ENCODE measurements around the gene TMEM187.
A peak's percentile ranks its signal among the peaks of the same experiment; 100 is the strongest.

Gene TMEM187

DNA sequence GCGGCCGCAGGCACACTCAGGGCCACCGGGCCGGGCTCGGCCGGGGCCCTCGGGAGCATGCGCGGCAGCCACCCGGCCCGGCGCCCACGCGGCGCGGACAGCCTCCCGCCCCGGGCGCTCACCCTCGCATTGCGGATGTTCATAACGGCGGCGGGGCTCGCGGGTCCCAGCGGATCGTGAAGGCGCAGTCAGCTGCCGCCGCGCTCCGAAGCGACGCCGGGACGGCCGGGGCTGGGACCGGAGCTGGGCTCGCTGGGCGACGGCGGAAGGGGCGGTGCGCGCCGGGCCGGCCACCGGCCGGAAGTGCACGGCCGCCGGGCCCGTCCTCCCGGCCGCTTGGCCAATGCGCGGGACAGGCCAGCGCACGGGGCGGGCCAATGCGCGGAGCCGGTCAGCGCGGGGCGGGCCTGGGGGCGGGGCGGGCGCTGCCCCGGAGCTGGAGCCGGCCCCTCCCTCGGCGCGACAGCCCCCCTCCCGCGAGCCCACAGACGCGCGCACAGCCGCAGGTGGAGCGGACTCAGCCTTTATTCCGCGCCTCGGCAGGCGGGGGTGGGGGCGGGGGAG lies 37.7 kb upstream of the TMEM187 start, which contains the start of gene NAA10:
NAA10 (minus strand) TSS at position 276 of the 564 bp plus-strand sequence; CDS start at position 143, 133 bp downstream.
- DNase-seq (ENCODE audit: low read depth), result peak; percentile 79

DNA sequence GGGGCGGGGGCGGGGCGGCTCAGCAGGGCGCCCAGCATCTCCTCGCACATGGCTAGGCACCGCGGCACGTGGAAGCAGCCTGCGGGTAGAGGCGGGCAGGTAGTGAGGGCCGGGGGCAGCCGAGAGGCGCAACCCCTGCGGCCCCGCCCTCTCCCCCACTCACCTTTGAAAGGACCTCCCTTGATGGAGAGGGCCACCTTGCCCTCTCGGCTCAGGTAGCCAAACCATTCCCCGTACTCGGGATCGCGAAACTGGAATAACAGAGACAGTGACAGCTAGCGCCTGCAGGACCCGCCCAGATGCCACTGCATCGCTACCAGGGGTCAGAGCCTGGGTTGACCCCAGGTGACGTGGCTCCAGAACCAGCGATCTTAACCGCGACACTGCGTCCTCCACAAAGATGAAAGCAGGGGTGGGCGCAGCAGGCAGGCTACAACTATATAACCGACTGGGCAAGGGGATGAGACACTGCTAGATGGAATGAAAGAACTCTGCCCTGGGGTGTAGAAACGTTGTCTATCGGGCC lies 37.2 kb upstream of the TMEM187 start:
- no peak for DNase-seq (ENCODE audit: low read depth)

DNA sequence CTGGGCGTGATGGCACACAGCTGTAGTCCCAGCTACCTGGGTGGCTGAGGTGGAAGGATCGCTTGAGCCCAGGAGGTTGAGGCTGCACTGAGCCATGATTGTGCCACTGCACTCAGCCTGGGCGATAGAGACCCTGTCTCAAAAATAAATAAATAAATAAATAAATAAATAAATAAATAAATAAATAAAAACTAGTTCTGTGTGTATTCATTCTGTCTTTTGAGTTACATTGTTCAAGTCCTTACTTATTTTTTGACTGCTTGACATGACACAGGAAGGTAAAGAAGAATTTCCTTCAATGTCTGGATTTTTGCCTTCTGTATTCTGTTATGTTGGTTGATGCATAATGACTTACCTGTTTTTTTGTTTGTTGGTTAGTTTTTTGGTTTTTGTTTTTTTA lies 35.5 kb upstream of the TMEM187 start:
- no peak for DNase-seq (ENCODE audit: low read depth)

DNA sequence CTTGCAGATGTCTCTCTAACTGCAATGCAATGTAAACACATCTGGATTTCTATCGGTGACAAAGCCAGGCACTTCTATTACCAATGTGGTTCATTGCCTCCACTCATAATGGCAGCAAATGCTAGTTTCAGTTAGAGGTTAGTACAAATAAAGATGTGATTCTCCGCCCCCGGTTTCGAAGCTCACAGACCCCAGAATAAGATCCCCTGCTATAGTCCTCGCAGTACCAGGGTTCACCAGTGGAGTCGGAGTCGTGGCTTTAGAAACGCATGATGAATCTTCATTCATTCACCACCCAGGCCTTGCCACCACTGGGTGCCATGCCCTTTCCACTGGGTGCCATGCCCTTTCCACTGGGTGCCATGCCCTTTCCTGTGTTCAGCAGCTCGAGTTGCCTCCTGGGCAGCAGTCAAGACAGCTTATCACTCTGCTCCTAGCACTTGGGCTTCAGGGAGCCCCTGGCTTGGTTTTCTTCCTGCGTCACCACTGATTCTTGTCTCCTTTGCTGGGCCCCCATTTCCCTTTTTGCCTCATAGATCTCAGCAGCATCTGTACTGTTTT lies 34.2 kb upstream of the TMEM187 start:
- DNase-seq (ENCODE audit: low read depth), result no peak

DNA sequence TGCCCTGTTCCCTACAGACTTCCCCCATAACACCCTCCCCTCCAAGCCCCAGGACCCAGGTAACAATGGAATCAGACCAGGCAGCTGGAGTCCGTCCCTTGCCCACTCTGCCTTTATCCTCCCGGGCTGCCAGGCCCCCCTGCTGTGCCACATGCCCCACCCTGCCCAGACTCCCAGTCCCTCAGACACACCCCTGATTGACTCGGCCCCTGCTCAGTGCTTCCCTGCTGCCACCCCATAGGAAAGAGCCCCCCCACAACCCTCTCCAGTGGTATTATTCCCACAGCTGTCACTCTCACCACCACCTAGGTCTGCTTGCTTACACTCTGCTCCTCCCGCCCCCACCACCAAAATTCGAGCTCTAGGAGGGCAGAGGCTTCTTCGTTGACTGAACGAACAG lies 33.0 kb upstream of the TMEM187 start:
- no peak for DNase-seq (ENCODE audit: low read depth)

DNA sequence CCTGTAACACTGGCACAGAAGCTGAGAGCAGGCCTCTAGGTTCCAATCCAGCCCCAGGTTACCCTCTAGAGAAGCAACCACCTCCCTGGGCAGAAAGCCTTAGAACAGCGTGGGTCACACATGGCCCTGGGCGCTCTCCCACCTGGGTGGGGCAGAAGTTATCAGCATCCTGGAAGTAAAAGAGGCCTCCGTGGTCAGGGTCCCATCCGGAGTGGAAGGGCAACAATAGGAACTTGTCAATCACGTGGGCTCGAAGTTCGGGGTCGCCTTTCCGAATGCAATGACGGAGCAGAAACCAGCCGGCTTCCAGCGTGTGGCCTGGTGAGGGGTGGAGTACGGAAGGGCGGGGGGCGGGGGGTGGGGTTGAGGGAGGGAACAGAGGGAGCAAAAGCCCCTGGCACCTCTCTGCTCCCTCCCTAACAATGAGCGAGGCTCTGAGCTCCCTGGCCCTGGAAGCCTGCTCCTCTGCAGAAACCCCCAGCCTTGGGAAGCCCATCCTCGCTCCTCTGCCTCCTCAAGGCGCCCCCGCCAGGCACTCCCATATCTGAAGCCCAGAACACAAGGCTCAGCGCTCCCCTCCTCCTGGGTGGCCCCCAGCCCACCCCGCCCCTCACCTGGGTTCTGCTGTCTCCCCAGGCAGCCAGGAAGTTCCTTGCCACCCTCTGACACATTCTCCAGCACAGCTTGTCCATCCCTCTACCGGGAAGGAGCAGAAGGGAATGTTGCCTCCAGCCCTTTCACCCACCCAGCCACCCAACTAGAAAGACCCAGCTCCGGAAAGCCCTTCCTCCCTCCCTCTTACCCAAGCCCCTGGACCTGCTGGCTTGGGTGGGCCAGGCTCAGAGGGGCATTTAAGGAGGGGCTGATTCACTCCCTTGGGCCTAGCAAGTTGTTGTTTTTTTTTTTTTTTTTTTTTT lies 31.0 kb upstream of the TMEM187 start:
- DNase-seq (ENCODE audit: low read depth), result no peak

- no peak for DNase-seq (ENCODE audit: low read depth)
Observed at GRCh38 chrX:153944140-153944799, 28.3 kb upstream of the TMEM187 start, which contains the start of gene RENBP. TSS of gene RENBP (minus strand) at chrX:153944643. CDS start at chrX:153944610, 33 bp downstream.

GRCh38 chrX:153944800-153945150 lies 27.8 kb upstream of the TMEM187 start:
- DNase-seq (ENCODE audit: low read depth), result no peak

DNA sequence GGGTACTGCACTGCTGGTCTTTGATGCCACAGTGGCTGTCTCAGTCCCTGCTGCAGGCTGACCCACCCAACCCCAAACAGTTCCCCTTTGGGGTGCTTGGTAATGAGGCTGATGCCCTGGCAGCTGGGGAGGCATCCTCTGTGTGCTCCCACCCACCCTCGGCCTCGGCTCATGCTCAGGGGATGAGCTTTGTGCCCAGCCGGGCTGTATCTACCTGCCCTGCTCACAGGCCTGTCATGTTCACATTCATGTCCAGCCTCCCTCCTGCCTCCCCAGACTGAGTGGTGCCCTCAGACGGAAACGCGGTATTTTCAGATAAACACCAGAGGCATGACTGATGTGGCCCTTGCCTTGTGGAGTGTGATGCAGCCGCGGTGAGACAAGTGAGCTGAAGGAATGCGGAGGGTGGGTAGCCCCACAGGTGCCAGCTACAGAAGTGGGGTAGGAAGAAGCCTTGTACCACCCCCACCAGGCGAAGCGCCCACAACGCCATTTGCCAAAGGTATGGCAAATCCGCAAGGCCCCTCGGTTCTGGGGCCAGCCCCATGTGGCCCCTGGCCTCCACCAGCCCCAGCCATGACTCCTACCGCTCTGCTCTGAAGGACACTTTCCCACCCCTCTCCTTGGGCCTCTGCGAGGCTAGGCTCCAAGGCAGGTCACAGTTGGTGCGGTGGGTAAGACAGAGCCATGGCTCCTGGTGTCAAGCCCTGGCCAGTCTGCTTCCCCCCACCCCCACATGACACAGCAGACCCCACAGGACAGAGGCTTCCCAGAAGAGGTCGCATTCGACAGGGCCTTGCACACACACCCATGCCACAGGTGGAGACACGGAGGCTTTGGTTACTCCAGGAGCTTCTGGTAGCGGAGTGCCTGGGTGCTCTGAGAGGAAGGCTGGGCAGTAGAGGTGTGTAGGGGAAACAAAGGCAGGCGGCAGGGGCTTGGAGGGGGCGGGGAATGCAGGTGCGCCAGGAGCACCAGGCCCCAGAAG lies 26.3 kb upstream of the TMEM187 start:
- DNase-seq (ENCODE audit: low read depth), result no peak

DNA sequence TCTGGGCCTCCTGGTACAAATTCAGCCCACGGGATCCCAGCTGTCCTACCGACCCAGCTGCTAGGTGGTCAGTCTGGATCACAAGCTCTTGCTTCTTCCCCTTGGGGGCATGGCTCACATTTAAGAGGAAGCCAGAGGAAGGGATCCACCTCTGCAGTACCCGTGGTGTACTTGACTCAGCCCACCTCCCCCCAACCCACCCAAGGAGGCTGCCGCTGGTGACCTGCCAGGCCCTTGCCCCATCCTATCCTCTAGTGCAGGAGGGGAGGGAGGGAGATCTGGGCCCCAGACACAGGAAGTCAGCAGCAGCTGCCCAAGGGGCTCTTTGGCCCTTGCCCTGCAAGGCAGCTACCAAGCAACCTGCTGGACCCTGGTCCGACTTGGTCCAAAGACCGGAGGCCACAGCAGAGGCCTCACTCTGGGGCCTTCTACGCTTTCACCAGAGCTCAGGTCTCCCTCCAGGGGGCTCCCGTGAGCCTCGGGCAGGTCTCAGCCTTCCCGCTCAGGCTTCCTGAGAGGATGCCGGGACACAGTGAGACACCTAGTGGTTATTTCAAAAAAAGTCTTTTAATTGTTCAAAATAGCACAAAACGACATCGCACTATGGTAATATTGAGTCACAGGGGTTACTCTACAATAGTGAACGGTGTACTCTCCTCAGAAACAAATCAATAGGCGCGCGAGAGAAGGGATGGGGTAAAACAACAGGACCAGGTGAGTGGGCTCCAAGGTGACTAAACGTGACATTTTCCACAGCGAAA lies 25.4 kb upstream of the TMEM187 start:
- DNase-seq (ENCODE audit: low read depth), result peak; percentile 87

DNA sequence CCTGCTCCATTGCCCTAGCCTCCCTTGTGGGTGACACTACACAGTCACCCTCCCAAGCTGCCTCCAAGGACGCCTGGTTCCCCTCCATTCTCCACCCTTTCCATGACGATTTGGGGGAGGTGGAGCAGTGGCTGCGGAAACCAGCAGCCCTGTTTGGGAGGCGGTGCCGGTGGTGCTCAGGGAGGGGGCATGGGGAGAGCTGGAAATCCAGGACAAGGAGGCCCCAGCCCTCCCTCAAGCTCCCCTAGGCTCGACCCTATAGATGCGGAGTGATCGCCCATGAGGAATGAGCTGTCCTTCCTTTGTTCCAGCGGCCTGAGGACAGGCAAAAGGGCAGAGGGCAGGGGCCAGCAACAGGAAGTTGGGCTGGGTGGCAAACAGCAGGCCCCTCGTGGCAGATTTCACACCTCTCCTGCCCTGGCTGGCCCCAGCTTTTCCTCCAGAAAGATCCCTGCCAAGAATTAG lies 24.5 kb upstream of the TMEM187 start:
- DNase-seq (ENCODE audit: low read depth), result no peak

- DNase-seq (ENCODE audit: low read depth), result no peak
Observed at GRCh38 chrX:153948847-153949805, 23.4 kb upstream of the TMEM187 start.

- DNase-seq (ENCODE audit: low read depth), result no peak
Observed at GRCh38 chrX:153950127-153950526, 22.4 kb upstream of the TMEM187 start.

DNA sequence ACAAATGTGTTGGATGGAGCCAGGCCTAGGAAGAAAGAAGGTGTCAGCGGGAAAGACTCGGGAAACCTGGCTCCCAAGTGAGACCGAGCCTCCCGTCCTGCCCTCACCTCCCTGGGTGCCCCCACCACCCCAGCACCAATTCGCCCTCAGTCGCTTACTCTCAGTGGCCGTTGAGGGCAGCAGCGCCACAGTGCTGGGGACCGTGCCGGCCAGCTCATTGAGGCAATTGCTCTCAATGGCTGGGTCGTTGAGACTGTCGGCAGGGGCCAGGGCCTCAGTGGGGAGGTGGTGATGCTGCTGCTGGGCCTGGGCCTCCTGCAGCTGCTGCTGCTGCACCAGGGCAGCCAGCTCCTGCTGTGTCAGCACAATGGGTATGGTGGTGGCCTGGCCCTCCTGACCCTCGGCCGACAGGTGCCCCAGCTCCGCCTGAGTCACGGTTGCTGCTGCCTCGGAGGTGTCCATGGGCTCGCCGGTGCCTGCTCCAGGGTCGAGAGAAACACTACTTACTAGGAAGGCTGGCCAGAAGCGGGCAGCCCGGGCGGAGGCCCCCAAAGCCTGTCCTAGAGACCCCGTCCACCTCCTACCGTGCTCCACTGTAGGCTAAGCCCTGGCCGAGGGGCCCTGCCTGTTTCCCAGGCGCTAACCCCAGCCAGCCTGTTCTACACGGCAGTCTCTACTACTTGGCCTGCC lies 20.7 kb upstream of the TMEM187 start:
- DNase-seq (ENCODE audit: low read depth), result no peak

- DNase-seq (ENCODE audit: low read depth), result no peak
Observed at GRCh38 chrX:153952373-153953026, 20.1 kb upstream of the TMEM187 start.

DNA sequence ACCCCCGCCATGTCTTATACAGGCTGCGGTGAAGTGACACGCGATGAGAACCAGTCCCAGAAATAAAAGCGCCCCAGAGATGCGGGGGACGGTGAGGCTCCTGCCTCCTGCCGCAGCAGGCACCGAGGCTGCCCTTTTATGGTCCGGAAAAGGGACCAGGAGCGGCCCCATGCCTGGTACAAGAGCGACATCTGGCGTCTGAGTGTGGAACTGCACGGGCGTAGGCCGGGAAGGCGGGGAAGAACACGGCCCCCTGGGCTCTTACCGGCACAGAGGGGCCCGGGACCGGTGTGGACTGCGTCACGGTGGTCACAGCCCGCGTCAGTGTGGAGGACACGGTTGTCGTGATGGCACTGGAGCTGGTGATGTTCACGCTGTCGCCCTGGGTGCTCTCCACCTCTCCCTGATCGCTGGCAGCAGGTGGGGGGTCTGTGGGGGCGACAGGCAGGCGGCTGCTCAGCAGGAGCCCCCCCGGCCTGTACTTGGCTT lies 19.2 kb upstream of the TMEM187 start:
- DNase-seq (ENCODE audit: low read depth), result peak; percentile 62

DNA sequence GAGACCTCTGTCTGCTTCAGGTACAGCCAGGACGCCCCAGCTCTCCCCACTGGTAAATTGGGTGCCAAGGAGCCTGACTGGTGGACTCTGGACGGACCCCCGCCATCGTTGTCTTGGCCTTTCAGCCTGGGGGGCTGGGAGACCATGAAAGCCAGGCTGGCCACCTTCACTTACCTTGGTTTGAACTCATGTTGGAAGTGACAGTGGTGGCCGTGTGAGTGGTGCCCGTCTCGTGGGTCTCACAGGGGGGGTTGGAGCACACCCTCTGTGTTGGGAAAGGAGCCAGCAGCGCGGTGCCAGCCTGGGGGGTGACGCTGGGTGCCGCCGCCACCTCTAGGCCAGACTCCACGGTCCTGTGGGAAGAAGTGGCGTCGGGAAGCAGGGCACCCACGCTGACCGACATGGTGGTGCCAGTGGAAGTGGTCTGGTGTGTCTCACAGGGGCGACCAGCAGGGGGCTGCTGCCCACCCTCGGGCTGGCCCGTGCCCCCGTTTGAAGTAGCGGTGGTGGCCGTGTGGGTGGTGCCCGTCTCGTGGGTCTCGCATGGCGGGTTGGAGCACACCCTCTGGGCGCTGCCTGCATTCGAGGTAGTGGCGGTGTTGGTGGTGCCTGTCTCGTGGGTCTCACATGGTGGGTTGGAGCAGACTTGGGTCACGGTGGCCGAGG lies 18.5 kb upstream of the TMEM187 start:
- DNase-seq (ENCODE audit: low read depth), result no peak

Measured in ELR (cell line).